Neuron (in vitro differentiated cells): Measurements from ENCODE around the gene ADAMTS17.
"Not testable (repeated sequence)": the region's sequence is repeated elsewhere in the genome, so short reads cannot be mapped to it uniquely, and the experiment has no call there.

ENCODE experiments used
- H2AFZ ChIP-seq: one replicate; pipeline ENCODE4 v1.6.1; 2013; ENCODE audit warnings: low read depth, mild to moderate bottlenecking, inconsistent platforms, low read length, moderate library complexity
- H3K27me3 ChIP-seq: one replicate; pipeline ENCODE4 v1.6.1; 2013; ENCODE audit warnings: low read length; ENCODE audit not compliant: insufficient read depth
- H3K36me3 ChIP-seq: one replicate; pipeline ENCODE4 v1.6.1; 2013; ENCODE audit warnings: low read length; ENCODE audit not compliant: insufficient read depth
- H3K4me1 ChIP-seq: one replicate; pipeline ENCODE4 v1.6.1; 2013; ENCODE audit warnings: low read length; ENCODE audit not compliant: insufficient read depth
- H3K4me3 ChIP-seq: 2 replicates; pipeline ENCODE4 v1.5.1; 2013; ENCODE audit warnings: mild to moderate bottlenecking, low read length, moderate library complexity
- H3K9me3 ChIP-seq: one replicate; pipeline ENCODE4 v1.6.1; 2013; ENCODE audit warnings: low read length

The ADAMTS17 gene

DNA sequence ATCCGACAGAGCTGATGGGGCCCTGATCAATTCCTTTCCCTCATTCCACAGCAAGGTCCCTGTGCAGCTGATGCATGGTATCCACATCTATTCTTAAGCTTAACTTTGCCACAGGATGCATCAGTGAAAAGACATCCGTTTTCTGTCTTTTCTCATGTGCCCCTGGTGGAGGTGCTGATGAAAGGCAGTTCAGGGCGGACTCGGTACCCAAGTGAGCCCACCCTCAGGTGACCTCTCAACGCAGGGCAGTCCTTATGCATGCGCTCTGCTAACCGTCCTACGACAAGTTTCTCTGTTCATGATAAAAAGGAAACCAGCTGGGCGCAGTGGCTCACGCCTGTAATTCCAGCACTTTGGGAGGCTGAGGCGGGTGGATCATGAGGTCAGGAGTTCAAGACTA, 251.4 kb downstream of the ADAMTS17 start:
- Histone ChIP-seq H3K4me1 (no peaks in the 10 kb centered on the region), H3K4me3 (no peak overlapping the region), H3K9me3 (no peaks in the 10 kb centered on the region), H2AFZ (no peak overlapping the region), H3K27me3 (no peaks in the 10 kb centered on the region), H3K36me3 (no peaks in the 10 kb centered on the region)

DNA sequence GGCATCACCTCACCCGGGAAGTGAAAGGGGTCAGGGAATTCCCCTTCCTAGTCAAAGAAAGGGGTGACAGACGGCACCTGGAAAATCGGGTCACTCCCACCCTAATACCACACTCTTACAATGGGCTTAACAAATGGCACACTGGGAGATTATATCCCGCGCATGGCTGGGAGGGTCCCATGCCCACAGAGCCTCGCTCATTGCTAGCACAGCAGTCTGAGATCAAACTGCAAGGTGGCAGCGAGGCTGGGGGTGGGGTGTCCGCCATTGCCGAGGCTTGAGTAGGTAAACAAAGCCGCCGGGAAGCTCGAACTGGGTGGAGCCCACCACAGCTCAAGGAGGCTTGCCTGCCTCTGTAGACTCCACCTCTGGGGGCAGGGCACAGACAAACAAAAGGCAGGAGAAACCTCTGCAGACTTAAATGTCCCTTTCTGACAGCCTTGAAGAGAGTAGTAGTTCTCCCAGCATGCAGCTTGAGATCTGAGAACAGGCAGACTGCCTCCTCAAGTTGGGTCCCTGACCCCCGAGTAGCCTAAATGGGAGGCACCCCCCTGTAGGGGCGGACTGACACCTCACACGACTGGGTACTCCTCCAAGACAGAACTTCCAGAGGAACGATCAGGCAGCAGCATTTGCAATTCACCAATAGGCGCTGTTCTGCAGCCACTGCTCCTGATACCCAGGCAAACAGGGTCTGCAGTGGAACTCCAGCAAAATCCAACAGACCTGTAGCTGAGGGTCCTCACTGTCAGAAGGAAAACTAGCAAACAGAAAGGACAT, 257.5 kb downstream of the ADAMTS17 start:
- not testable (repeated sequence) for H3K4me3 ChIP-seq, H3K36me3 ChIP-seq, H3K4me1 ChIP-seq, H2AFZ ChIP-seq, H3K27me3 ChIP-seq, H3K9me3 ChIP-seq

DNA sequence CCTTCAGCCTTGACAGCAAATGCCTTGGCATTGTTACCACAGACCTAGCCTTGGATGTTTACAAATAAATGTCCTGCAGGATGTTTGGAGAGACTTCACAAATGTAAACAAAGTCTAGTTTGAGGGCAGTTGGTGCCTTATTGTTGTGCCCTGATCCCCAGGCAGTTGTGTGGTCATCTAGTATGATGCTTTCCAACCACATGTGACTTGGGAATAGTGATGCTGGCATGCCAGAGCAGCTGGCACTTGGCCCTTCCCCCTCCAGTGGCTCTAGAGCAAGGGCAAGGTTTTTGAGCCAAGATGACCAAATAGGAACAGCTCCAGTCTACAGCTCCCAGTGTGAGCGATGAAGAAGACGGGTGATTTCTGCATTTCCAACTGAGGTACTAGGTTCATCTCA, 258.2 kb downstream of the ADAMTS17 start:
- Histone ChIP-seq H3K4me3 (no peak overlapping the region), H3K4me1 (no peaks in the 10 kb centered on the region), H3K36me3 (no peaks in the 10 kb centered on the region), H3K27me3 (no peaks in the 10 kb centered on the region), H3K9me3 (no peaks in the 10 kb centered on the region), H2AFZ (no peak overlapping the region)

DNA sequence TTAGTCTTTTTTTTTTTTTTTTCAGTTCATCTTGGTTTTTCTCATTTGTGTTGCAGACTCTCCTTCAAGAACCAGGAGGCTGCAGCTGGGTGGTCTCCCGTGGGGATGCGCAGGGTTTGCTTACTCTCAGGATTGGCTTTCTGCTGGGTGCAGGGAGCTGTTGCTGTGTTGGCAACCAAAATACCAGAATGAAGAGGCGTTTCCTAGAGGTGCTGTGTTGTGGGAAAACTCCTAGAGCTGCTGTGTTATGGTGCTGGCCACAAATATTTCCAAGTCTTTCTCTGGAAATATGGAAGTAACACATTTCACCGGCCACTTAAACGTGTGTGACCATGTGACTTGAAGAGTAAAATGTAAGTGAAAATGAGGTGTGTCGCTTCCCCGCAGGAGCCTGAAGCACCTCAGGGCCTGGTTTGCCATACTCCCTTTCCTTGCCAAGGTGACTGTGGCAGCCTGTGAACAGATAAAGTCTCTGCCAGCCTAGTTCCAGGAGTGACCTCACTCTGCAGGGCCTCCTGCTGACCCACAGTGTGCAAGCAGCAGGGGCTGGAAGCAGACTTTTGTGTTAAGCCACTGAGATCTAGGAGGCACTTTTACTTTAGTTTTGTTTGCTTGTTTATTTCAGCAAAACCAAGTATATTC, 258.9 kb downstream of the ADAMTS17 start:
- no peaks in the 10 kb centered on the region for H3K36me3 ChIP-seq
- H3K4me1 ChIP-seq: no peaks in the 10 kb centered on the region
- no peak overlapping the region for H2AFZ ChIP-seq
- H3K4me3 ChIP-seq: no peak overlapping the region
- H3K9me3 ChIP-seq: no peaks in the 10 kb centered on the region
- H3K27me3 ChIP-seq: no peaks in the 10 kb centered on the region

DNA sequence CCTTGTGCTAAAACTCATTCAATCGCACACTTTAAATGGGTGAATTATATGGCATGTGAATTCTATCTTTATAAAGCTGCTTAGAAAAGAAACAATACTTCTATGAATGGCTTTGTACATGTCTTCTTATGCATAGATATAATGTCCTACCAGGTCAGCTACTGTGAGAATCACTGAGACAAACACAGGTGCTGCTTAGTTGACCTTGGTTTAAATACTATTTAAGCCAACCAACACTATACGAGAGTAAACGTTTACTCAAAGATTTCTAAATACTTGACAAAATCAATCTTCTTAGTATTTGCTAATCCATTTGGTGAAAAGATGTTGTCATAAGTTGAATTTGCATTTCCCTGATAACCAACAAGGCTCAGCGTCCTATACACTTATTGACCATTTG, 260.3 kb downstream of the ADAMTS17 start:
- no peaks in the 10 kb centered on the region for H3K9me3 ChIP-seq
- H3K4me1 ChIP-seq: no peaks in the 10 kb centered on the region
- H3K27me3 ChIP-seq: no peaks in the 10 kb centered on the region
- no peaks in the 10 kb centered on the region for H3K36me3 ChIP-seq
- no peak overlapping the region for H3K4me3 ChIP-seq
- no peak overlapping the region for H2AFZ ChIP-seq

DNA sequence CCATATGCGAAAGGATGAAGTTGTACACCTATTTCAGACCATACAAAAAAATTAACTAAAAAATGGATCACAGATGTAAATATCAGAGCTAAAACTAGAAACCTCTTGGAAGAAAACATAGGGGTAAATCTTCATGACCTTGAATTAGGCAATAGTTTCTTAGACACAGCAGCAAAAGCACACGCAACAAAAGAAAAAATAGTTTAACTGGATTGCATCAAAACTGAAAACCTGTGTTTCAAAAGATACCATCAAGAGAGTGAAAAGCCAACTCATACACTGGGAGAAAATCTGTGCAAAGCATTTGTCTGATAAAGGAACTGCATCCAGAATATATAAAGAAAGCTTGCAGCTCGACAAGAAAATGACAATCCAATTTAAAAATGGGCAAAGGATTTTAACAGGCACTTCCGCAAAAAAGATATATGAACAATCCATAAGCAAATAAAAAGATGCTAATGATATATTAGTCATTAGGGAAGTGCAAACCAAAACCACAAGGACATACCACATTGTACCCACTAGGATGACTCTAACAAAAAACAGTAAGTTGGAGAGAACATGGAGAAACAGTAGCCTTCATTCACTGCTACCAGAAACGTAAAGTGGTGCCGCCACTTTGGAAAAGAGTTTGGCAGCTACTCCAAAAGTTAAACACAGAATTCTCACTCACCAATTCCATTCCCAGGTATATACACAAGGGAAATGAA, 263.1 kb downstream of the ADAMTS17 start:
- no peak overlapping the region for H3K4me3 ChIP-seq
- H3K9me3 ChIP-seq: no peaks in the 10 kb centered on the region
- no peaks in the 10 kb centered on the region for H3K27me3 ChIP-seq
- H3K36me3 ChIP-seq: no peaks in the 10 kb centered on the region
- no peak overlapping the region for H2AFZ ChIP-seq
- H3K4me1 ChIP-seq: no peaks in the 10 kb centered on the region

DNA sequence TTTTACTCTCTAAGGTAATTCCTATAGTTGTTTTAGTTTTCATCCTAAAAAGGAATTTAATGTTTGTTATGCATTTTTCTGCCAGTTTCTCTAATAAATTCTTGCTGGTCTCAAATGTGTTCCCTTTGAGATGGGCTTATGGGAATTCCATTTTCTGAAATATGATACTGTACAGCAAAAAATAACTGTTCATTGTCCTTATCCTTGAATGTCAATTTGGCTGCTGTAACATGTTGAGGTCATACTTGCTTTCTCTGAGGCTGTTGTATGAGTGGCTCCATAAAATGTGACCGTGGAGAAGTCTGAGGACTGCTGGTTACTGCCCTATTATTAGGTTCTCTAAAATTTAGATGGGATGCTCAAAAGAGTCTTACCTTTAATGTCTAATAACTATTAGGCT, 266.5 kb downstream of the ADAMTS17 start:
- Histone ChIP-seq H3K9me3 (no peaks in the 10 kb centered on the region), H3K27me3 (no peaks in the 10 kb centered on the region), H3K4me3 (no peak overlapping the region), H3K4me1 (no peaks in the 10 kb centered on the region), H3K36me3 (no peaks in the 10 kb centered on the region), H2AFZ (no peak overlapping the region)

DNA sequence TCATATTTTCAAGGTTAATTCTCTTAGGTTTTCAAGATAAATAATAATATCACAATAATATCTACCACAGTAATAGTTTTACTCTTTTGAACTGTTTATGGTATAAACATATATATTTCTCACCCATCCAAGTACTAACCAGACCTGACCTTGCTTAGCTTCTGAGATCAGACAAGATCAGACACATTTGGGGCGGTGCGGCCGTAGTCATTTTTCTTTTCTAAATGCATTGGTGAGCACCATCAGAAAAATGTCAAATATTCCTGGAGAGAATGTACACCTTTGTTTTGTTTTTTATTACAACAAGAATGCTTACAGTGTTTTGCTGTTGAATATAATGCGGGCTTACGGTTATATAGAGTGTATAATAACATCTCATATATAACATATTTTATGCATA, 267.8 kb downstream of the ADAMTS17 start:
- H3K36me3 ChIP-seq: no peaks in the 10 kb centered on the region
- H3K4me1 ChIP-seq: no peaks in the 10 kb centered on the region
- H2AFZ ChIP-seq: no peak overlapping the region
- no peak overlapping the region for H3K4me3 ChIP-seq
- no peaks in the 10 kb centered on the region for H3K27me3 ChIP-seq
- no peaks in the 10 kb centered on the region for H3K9me3 ChIP-seq

DNA sequence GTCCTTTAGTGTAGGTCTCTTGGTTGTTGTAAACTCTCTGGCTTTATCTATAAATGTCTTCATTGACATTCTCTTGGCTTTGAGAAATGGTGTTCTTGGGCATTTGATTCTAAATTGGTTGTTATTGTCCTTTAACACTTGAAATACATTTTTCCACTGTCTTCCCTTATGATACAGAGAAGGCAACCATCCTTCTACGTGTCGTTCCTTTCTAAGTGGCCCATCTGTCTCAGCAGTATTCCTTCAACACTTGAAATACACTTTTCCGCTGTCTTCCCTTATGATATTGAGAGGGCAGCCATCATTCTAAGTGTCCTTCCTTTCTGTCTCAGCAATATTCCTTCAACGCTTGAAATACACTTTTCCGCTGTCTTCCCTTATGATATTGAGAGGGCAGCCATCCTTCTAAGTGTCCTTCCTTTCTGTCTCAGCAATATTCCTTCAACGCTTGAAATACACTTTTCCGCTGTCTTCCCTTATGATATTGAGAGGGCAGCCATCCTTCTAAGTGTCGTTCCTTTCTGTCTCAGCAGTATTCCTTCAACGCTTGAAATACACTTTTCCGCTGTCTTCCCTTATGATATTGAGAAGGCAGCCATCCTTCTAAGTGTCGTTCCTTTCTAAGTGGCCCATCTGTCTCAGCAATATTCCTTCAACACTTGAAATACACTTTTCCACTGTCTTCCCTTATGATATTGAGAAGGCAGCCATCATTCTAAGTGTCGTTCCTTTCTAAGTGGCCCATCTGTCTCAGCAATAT, 275.1 kb downstream of the ADAMTS17 start:
- not testable (repeated sequence) for H3K36me3 ChIP-seq, H3K9me3 ChIP-seq, H2AFZ ChIP-seq, H3K4me1 ChIP-seq, H3K27me3 ChIP-seq, H3K4me3 ChIP-seq

DNA sequence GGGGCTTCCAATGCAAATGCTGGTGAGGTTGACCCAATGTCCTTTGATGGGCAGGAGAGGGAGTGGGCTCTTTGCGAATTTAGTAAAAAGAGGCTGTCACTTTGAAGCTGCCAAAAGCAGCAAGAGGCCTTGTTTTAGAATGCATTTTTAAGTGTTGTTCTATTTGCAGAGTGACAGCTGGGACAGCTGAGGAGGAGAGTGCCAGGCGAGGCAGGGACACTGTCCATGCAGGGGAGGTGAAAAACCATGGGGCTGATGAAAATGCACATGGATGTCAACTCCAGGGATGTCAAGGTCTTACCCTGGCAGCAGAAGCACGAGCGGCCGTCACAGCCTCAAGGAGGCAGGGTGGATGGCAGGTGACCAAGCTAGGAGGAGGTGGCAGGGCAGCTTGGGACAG, 279.8 kb downstream of the ADAMTS17 start:
- Histone ChIP-seq H3K4me1 (peaks cover 8% of the 10 kb centered on the region), H3K9me3 (no peaks in the 10 kb centered on the region), H3K4me3 (no peak overlapping the region), H2AFZ (no peak overlapping the region), H3K36me3 (no peaks in the 10 kb centered on the region), H3K27me3 (peaks cover 31% of the 10 kb centered on the region)

DNA sequence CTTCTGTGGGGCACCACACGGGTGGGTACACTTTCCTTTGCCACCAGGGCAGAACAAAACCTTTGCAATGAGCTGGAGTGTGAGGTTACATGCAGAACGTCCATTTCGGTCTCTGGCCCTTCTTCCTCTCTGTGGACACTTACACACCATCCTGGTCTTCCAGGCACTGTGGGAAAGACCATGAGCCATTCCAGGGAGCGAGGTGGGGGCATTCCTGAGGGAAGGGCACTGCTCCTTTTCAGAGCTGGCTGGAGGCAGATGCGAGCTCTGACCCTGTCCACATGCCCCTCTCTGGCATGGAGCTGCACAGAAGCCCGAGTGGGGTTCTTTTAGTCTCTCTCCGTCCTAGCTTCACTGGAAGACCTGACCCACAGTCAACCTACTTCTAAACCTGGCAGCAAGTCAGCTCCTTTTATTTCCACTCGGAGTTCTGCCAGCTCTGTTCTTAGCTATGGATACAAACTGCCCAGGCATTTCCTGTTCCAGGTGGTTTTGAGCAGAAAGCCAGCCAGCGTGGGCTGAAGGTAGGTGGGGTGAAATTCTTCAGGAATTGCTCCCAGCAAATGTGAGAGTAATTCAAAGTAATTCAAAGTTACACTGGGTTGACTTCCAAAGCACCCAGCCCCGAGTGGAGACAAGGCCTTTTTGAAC, 281.4 kb downstream of the ADAMTS17 start:
- peaks cover 8% of the 10 kb centered on the region for H3K4me1 ChIP-seq
- no peaks in the 10 kb centered on the region for H3K9me3 ChIP-seq
- no peak overlapping the region for H2AFZ ChIP-seq
- H3K27me3 ChIP-seq: peaks cover 31% of the 10 kb centered on the region
- H3K4me3 ChIP-seq: no peak overlapping the region
- H3K36me3 ChIP-seq: no peaks in the 10 kb centered on the region

DNA sequence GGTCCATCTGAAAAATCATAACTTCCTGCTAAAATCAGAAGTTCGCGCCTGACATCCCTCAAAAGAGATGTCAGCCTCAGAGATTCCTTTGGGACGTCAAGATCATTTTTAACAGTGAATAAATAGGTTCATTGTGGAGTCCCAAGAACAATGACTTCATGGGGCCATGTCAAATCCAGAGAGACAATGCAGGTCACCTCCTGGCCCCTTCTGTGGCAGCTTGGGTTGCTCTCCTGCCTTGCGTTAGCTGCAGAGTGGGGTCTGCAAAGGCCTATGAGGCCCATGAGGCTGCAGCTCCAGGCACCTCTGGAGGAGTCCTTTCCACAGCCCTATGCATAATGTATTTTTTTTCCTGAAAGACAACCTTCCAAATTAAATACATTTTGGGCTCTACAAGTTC, 282.3 kb downstream of the ADAMTS17 start:
- no peak overlapping the region for H2AFZ ChIP-seq
- H3K9me3 ChIP-seq: no peaks in the 10 kb centered on the region
- no peak overlapping the region for H3K4me3 ChIP-seq
- peaks cover 8% of the 10 kb centered on the region for H3K4me1 ChIP-seq
- no peaks in the 10 kb centered on the region for H3K36me3 ChIP-seq
- H3K27me3 ChIP-seq: peaks cover 31% of the 10 kb centered on the region
